NCI-H2081 treated with DMSO at 0.1 percent for 48 hours (cell line): ENCODE measurements around the gene GRIPAP1.

Experiments
- DNase-seq: peaks from one replicate; lab custom pipeline; 2025; lab: John Stamatoyannopoulos, UW

GRIPAP1 gene, protein sequence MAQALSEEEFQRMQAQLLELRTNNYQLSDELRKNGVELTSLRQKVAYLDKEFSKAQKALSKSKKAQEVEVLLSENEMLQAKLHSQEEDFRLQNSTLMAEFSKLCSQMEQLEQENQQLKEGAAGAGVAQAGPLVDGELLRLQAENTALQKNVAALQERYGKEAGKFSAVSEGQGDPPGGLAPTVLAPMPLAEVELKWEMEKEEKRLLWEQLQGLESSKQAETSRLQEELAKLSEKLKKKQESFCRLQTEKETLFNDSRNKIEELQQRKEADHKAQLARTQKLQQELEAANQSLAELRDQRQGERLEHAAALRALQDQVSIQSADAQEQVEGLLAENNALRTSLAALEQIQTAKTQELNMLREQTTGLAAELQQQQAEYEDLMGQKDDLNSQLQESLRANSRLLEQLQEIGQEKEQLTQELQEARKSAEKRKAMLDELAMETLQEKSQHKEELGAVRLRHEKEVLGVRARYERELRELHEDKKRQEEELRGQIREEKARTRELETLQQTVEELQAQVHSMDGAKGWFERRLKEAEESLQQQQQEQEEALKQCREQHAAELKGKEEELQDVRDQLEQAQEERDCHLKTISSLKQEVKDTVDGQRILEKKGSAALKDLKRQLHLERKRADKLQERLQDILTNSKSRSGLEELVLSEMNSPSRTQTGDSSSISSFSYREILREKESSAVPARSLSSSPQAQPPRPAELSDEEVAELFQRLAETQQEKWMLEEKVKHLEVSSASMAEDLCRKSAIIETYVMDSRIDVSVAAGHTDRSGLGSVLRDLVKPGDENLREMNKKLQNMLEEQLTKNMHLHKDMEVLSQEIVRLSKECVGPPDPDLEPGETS

GRCh38 chrX:49002091-49002935, at the start of gene GRIPAP1:
Gene GRIPAP1 (minus strand): TSS chrX:49002264. CDS start chrX:49002229, 35 bp downstream.
- DNase-seq: peak; percentile 52

DNA sequence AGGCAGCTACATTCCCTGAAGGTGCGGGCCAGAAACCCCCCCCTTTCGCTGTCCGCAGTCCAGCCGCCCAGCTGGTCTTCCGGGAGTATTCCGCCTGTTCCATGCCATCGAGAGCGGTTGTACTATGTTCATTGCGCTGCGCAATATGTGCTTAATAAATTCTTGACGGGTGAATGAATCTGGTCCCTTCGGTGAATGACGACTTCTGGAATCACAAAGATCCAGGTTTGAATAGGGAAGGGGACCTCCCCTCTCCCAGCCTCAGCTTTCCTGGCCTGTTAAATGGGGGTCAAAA, 41.9 kb upstream of the GRIPAP1 start:
- DNase-seq: no peak

DNA sequence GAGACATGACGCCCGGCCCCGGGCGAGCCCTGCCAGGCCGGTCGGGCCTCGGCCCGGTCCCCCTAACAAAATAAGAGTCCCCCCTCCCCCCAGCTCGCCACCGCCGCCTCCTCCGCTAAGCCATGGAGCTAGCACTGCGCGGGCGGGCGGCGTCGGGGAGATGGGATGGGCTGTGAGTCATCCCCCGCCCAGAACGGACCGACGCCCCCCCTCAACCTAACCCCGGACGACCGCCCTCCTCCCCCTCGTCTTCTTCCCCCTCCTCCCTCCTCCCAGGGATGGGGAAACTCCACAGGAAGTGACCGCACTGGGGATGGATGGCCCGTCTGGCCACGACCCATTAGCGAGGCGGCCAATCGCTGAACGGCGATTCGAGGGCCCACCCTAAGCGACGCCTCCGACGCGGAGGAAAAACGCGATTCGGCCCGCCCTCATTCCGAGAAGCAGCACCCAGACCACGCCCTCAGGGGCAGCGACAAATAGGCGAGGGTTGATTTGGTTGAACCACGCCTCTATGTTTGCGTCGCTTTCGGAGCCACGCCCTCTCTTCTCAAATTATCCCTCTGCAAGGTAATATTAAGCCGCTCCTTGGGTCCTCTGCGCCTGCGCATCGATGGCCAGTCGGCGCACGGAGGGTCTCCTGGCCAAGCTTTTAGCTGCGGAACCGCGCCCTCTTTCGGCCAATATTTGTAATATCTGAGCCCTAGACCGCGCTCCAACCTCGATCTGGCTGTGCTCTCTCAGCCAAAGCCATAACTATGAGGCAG, 41.3 kb upstream of the GRIPAP1 start, which contains the start of gene TFE3:
Gene TFE3 (minus strand): TSS at position 138 of the 767 bp plus-strand sequence. CDS start 131 bp downstream, at position 7.
- peak; percentile 95 for DNase-seq

DNA sequence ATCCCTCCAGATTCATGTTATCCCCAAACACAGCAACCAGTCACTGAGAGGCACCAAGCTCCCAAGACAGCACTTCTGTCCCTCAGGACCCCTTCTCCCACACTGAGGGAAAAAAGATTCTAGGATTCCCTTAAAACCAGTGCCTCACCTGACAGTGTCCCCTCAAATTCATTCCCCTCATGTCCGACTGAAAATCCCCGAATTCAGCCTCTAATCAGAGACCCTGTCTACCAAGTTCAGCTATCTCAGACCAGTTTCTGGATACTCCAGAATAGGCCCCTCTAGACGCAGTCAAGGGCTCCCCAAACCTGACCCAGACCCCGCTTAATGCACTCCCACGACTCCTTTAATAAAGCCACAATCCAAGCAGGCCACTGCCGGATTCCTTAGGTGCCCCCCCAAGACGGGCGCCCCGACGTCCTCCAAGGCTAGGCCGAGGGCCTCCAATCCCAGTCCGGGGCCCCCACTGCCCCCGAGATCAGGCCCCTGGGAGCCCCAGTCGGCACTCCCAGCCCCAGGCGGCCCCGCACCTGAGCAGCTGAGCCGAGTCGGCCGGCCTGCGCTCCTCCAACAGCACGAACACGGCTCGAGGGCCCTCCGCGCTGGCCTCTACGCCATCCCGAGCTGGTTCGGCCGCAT, 40.6 kb upstream of the GRIPAP1 start:
- DNase-seq: no peak

GRCh38 chrX:49041744-49042580, 39.9 kb upstream of the GRIPAP1 start:
- no peak for DNase-seq

DNA sequence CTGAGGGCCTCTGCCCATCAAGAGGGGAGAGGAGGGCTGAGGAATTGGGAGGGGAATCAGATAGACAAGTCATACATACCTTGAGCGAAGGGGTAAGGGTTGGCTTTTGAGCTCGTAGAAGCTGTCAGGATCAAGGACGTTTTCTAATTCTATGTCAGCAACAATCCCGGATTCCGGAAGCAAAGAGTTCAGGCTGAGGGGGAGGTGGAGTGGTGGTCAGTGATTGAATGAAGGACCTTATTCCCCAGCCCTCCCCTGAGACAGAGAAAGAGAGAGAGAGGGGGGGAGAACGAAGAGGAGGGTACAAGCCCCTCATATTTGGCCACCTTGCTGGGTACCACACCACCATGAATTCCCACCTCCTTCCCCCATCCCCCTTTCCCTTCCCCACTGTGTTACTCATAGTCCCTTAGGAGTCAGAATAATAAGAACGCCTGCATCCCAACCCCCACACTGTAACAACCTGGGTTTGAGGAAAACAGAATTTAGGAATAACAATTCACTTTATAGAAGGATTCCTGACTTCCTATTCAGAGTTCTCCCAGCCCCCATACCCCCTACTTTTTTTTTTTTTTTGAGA, 38.4 kb upstream of the GRIPAP1 start:
- DNase-seq: no peak

DNA sequence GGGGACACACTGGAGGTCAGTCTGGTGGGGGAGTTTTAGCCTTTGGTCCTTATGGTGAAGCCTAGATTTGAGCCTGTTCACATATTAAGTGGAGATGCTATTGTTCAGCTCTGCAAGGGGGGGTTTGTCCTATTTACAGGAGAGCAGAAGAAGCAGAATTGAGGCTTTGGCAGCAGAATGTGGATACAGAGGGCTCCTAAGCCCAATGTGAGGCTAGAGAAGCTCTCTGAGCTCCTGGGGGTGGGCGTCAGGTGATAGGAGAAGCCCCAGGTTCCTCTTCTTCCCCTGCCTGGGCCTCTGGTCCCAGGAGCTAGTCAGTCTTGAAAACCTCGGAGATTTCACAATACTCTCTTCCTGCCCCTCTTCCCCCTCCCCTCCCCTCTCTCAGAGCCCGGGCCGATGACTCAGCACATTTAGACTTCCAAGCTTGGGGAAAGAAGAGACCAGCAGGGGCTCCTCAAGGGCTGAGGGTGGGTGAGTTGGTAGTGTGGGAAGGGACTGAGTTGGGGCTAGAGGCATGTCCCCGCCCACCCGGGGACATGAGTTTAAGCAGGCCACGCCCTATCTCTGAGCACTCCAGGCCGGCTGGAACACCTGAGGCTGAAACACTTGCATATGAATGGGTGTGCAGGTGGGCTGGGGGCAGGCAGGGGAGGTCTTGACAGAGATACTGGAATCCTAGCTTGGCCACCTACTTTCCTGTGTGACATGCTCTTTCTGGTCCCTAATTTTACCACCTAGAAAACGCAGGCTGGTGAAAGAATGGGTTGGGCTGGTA, 37.7 kb upstream of the GRIPAP1 start:
- no peak for DNase-seq

- DNase-seq: no peak
Observed at GRCh38 chrX:49037883-49038475, 35.9 kb upstream of the GRIPAP1 start.

- no peak for DNase-seq
Observed at GRCh38 chrX:49030283-49030682, 28.2 kb upstream of the GRIPAP1 start.

- DNase-seq: no peak
Observed at GRCh38 chrX:49029876-49030275, 27.8 kb upstream of the GRIPAP1 start.

- DNase-seq: no peak
Observed at GRCh38 chrX:49019599-49020249, 17.7 kb upstream of the GRIPAP1 start.

- DNase-seq: no peak
Observed at GRCh38 chrX:49019050-49019449, 17.0 kb upstream of the GRIPAP1 start.

DNA sequence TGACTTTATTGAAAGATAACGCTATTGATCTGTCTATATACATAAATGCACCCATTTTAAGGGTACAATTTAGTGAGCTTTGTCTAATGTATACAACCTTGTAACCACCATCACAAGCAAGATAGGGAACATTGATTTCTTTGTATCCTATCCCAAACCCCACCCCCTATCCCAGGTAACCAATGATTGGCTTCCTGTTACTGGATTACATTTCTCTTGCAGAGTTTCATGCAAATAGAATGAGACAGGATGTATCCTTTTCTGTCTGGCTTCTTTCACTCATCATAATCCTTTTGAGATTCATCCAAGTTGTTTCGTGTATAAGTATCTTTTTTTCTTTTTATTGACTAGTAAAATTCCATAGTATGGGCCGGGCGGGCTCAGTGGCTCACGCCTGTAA, 1.6 kb upstream of the GRIPAP1 start:
- no peak for DNase-seq

DNA sequence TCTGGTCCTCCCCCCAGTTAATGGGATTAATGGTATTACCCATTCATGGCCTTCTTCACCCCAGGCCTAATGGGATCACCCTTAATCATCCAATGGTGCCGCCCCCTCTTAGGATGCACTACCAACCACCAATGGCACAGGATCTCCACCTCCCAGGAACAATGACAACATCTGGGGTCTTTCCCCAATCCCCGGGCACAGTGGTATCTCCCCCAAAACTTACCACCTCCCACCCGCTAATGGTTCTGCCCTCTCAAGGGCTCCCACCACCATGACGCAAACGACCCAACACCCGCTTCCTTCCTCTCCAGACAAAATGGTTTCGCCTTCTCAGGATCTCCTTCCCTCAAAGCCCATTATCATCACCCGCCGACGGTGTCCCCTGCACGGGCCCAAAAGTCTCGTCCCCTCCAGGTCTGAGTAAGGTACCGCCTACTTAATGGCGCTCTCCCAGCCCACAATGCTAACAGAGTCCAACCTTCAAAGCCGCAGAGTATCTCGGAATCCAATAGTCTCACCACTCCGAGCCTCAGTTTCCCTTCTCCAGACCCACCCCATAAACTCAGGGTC, 458 bp downstream of the GRIPAP1 start:
- DNase-seq: no peak

- no peak for DNase-seq
Observed at GRCh38 chrX:49000636-49001035, 1.4 kb downstream of the GRIPAP1 start.

DNA sequence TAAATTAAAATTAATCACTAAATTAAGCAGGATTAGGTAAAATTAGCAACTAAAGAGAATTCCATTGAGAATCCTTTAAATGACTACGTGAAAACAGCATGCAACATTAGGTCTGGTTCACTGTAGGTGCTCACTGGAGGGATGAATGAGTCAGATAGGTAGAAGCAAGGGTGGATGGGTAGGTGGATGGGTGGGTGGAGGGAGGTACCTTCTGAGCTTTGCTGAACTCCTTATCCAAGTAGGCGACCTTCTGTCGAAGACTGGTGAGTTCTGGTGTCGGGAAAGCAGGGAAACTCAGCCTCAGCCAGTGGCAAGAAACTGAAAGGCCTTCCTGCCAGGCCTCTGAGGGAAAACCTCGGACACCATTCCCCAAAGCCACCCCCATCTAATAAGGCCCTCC, 3.0 kb downstream of the GRIPAP1 start:
- DNase-seq: no peak

DNA sequence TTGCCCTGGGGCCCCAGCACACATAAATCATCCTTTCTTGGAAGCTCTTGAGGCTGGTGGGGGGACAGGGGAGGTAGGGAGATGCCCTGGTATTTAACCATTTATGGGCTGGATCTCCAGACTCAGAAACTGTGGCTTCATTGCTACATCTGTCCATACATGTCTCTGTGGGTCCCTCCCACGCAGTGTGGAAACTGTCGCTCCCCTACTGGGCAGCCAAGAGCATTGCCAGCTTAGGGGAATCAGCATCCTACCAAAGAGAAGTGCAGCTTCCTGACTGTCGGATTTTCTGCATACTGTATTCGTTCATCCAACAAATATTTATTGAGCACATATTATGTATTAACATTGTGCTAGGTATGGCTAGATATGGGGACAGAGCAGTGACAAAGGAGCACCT, 3.7 kb downstream of the GRIPAP1 start:
- no peak for DNase-seq

GRCh38 chrX:48997865-48998264, 4.2 kb downstream of the GRIPAP1 start:
- DNase-seq: no peak
